CD4-positive, CD25-positive, alpha-beta regulatory T cell (primary cell): Measurements from ENCODE around the gene GARNL3. TPM values are rescaled to one million over a fixed set of nuclear protein-coding genes. Genes with fewer than 3 reads are reported as not detected.

Experiments used
- ATAC-seq, 2 donors: fragments of 150-1000 bp; cut with Tn5 transposase; one replicate each; pipeline ENCODE4 v1.10.0; 2021; ENCODE audit warnings: low read depth in 2 of 2, moderate number of reproducible peaks in 2 of 2, moderate library complexity in 1 of 2
- DNase-seq, 3 donors: peaks; one replicate each; pipeline versions ENCODE4 v3.0.0 to v3.0.0-alpha.2; 2012 to 2022; ENCODE audit warnings: mixed read lengths in 1 of 3
- H3K27ac ChIP-seq: one replicate; pipeline ENCODE4 v1.7.0; 2013; ENCODE audit warnings: mild to moderate bottlenecking, low read length; ENCODE audit not compliant: insufficient read depth, poor library complexity, severe bottlenecking
- H3K27me3 ChIP-seq: one replicate; pipeline ENCODE4 v1.7.0; 2013; ENCODE audit warnings: low read length; ENCODE audit not compliant: control insufficient read depth, insufficient read depth
- H3K36me3 ChIP-seq: one replicate; pipeline ENCODE4 v1.7.0; 2013; ENCODE audit warnings: mild to moderate bottlenecking, low read length, moderate library complexity; ENCODE audit not compliant: control insufficient read depth, insufficient read depth
- H3K4me1 ChIP-seq: 2 replicates; pipeline ENCODE4 v1.7.0; 2013; ENCODE audit warnings: mild to moderate bottlenecking, low read length; ENCODE audit not compliant: insufficient read depth, control insufficient read depth, poor library complexity, severe bottlenecking
- H3K4me3 ChIP-seq: one replicate; pipeline ENCODE4 v1.7.0; 2013; ENCODE audit warnings: low read depth, mild to moderate bottlenecking, low read length, moderate library complexity
- H3K9me3 ChIP-seq, 2 experiments: 1 replicate in 1 of 2; 2 replicates in 1 of 2; pipeline ENCODE4 v1.7.0; 2013; ENCODE audit warnings: low read length in 2 of 2, mild to moderate bottlenecking in 1 of 2, moderate library complexity in 1 of 2; ENCODE audit not compliant: control insufficient read depth in 2 of 2
- H3K27ac Mint-ChIP-seq, 3 donors: one replicate each; pipeline ENCODE4 v1.8.0; 2020 to 2022; ENCODE audit warnings: mild to moderate bottlenecking in 3 of 3, mixed read lengths in 3 of 3, moderate library complexity in 2 of 3
- H3K27me3 Mint-ChIP-seq: one replicate; pipeline ENCODE4 v1.8.0; 2022; ENCODE audit warnings: mild to moderate bottlenecking, mixed read lengths
- H3K36me3 Mint-ChIP-seq: one replicate; pipeline ENCODE4 v1.8.0; 2020; ENCODE audit warnings: mixed read lengths
- H3K4me1 Mint-ChIP-seq, 4 donors: one replicate each; pipeline ENCODE4 v1.8.0; 2020 to 2022; ENCODE audit warnings: mixed read lengths in 4 of 4, mild to moderate bottlenecking in 1 of 4
- H3K4me3 Mint-ChIP-seq, 4 donors: one replicate each; pipeline ENCODE4 v1.8.0; 2020 to 2022; ENCODE audit warnings: mild to moderate bottlenecking in 4 of 4, mixed read lengths in 4 of 4, moderate library complexity in 3 of 4
- H3K9me3 Mint-ChIP-seq, 7 donors: one replicate each; pipeline ENCODE4 v1.8.0; 2020 to 2022; ENCODE audit warnings: mixed read lengths in 7 of 7, mild to moderate bottlenecking in 3 of 7, moderate library complexity in 2 of 7
- polyA plus RNA-seq, 4 donors: library from polyadenylated mRNA; unstranded; fragments of 300-500 nt; fragmentation: Illumina TruSeq; gene quantifications; one replicate each; pipeline ENCODE4 v1.2.3, GENCODE V29; 2021
- total RNA-seq: library from RNA; stranded (reverse); gene quantifications from one replicate; pipeline ENCODE4 v1.2.3, GENCODE V29; 2022

GARNL3 gene
- total and polyA plus RNA-seq, 5 donors from 2014 or later: 0.69 to 4.3 (median 0.99) TPM; not detected in 2

DNA sequence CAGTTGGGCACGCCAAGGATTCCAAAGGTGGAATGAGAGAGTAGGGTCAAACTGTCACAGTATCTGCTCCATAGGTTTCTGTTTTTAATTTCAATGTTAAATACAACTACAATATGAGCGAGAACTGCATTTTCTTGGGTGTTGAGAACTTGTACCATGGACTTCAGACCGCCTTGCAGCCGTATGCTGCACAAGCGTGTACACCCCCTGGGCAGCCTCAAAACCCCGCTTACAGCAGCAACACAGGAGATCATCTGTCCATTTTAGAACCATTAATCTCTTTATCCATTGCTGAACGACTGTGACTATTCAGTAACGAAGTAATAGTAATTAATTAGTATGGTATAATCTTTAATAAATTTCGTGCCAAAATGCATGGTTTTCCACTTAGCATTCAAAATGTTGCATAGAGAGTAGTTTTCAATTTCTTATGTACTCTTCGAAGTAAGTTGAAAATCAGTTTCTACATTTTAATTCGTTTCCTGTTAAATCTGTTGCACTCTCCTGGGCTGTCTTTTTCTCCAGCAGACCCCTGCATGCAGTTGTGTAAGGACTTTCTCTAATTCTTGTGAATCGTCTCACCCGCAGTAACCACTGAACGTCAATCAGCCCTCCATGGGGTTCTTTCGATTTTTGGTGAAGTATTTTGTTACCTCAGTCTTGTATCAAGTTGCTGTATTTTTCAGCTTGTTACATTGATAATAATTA lies 42.0 kb upstream of the GARNL3 start:
- H3K27me3 Mint-ChIP-seq: peaks cover 18% of the 10 kb centered on the region
- no peaks in the 10 kb centered on the region for H3K9me3 Mint-ChIP-seq
- Histone ChIP-seq H3K27me3 (no peaks in the 10 kb centered on the region), H3K36me3 (no peaks in the 10 kb centered on the region), H3K9me3 (no peaks in the 10 kb centered on the region), H3K4me1 (peaks cover 35% of the 10 kb centered on the region), H3K27ac (no peak overlapping the region), H3K4me3 (no peak overlapping the region)
- ATAC-seq (no peak), DNase-seq (no peak)
- H3K36me3 Mint-ChIP-seq: no peaks in the 10 kb centered on the region
- H3K4me3 Mint-ChIP-seq: peak overlapping the region in 3 of 4 donors; percentile 34 to 98 (median 95)
- H3K27ac Mint-ChIP-seq: no peak overlapping the region
- peaks cover 13 to 41% (median 18%) of the 10 kb centered on the region in 4 donors for H3K4me1 Mint-ChIP-seq

DNA sequence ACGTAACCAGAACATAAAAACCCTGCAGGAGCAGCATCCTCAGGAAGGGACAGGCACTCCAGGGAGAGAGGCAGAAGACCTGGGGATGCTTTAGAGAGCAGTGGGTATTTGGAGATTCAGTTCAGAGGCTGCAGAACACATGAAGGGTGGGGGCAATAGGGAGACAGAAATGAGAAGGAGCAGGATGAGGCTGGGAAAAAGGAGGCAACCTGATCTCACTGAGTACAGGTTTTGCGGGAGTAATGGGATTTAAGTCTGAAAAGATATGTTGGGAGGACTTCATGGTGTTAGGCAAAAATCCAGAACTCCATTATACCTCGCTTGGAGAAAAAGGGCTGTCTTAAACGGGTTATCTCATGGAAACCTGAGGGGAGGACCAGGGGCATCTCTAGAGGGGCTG lies 41.3 kb upstream of the GARNL3 start:
- no peaks in the 10 kb centered on the region for H3K27me3 ChIP-seq
- H3K4me1 ChIP-seq: peaks cover 35% of the 10 kb centered on the region
- Mint-ChIP-seq H3K27ac (peak overlapping the region in 1 of 3 donors; percentile 73), H3K4me3 (peak overlapping the region; percentile 23 to 98 (median 92)), H3K36me3 (no peaks in the 10 kb centered on the region), H3K4me1 (peaks cover 13 to 41% (median 18%) of the 10 kb centered on the region in 4 donors), H3K27me3 (peaks cover 22% of the 10 kb centered on the region), H3K9me3 (no peaks in the 10 kb centered on the region)
- H3K36me3 ChIP-seq: no peaks in the 10 kb centered on the region
- H3K4me3 ChIP-seq: no peak overlapping the region
- no peak overlapping the region for H3K27ac ChIP-seq
- H3K9me3 ChIP-seq: no peaks in the 10 kb centered on the region
- ATAC-seq (no peak), DNase-seq (no peak)

DNA sequence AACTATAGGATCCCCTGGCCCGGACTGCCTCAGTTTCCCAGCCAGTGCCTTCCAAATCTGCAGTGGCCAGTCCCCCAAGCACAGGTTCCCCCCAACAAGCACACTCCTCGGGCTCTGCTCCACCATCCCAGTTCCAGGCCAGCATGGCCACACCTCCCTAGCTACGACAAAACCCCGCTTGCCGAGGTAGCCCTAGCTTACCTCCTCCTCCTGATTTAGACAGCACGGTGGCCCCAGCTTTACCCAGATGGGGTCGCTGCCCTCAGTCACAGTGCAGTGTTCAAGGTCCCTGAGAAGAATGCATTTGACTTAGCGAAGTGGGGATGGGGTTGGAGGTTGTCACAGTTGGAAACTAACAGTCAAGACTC lies 40.8 kb upstream of the GARNL3 start:
- Mint-ChIP-seq H3K4me1 (peaks cover 13 to 41% (median 18%) of the 10 kb centered on the region in 4 donors), H3K27ac (peak overlapping the region in 1 of 3 donors; percentile 36), H3K36me3 (no peaks in the 10 kb centered on the region), H3K27me3 (peaks cover 22% of the 10 kb centered on the region), H3K4me3 (peak overlapping the region; percentile 88 to 98 (median 92)), H3K9me3 (no peaks in the 10 kb centered on the region)
- no peak overlapping the region for H3K4me3 ChIP-seq
- peaks cover 35% of the 10 kb centered on the region for H3K4me1 ChIP-seq
- peak overlapping the region; percentile 39 for H3K27ac ChIP-seq
- ATAC-seq: no peak
- peak in 1 of 3 donors; percentile 11 for DNase-seq
- H3K9me3 ChIP-seq: no peaks in the 10 kb centered on the region
- no peaks in the 10 kb centered on the region for H3K36me3 ChIP-seq
- H3K27me3 ChIP-seq: no peaks in the 10 kb centered on the region

DNA sequence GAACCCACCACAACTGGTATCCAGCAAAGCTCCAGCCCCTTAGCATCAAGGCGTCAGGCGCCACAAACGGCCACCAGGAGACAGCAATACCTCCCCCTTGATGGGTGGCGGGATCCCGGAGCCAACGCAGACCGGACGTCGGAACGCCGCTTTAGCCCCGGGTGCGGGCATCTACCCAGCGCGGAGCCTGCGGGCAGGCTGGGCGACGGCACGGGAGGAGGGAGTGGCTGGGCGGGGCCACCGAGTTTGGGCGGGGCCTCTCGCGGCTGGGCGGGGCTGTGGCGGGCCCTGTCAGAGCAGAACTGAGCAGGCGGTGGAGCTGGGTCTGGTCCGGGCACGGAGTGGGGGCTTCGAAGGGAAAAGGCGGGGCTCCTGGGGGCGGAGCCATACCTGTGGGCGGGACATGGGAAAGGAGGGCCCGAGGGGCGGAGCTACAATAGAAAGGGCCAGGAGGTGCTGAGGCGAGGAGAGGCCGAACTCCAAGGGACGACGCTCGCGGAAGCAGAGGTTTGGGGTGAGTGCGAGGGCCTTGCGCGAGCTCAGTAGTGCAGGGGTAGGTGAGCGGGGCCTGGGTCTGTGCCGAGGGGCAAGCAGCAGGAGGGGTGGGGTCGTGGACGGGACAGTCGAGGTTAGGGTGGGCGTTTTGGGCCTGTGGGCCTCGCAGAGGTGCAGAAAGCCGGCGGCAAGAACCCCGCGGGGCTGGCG lies 40.2 kb upstream of the GARNL3 start:
- peak overlapping the region; percentile 79 to 95 (median 92) for H3K27ac Mint-ChIP-seq
- H3K9me3 ChIP-seq: no peaks in the 10 kb centered on the region
- H3K4me3 Mint-ChIP-seq: peak overlapping the region; percentile 86 to 98 (median 89)
- peak overlapping the region; percentile 39 for H3K27ac ChIP-seq
- H3K4me1 Mint-ChIP-seq: peaks cover 13 to 41% (median 18%) of the 10 kb centered on the region in 4 donors
- H3K36me3 ChIP-seq: no peaks in the 10 kb centered on the region
- no peak overlapping the region for H3K4me3 ChIP-seq
- H3K4me1 ChIP-seq: peaks cover 35% of the 10 kb centered on the region
- H3K27me3 ChIP-seq: no peaks in the 10 kb centered on the region
- H3K36me3 Mint-ChIP-seq: no peaks in the 10 kb centered on the region
- H3K27me3 Mint-ChIP-seq: peaks cover 26% of the 10 kb centered on the region
- peak; percentile 68 for ATAC-seq
- H3K9me3 Mint-ChIP-seq: no peaks in the 10 kb centered on the region
- DNase-seq: peak; percentile 78 to 88 (median 86)

DNA sequence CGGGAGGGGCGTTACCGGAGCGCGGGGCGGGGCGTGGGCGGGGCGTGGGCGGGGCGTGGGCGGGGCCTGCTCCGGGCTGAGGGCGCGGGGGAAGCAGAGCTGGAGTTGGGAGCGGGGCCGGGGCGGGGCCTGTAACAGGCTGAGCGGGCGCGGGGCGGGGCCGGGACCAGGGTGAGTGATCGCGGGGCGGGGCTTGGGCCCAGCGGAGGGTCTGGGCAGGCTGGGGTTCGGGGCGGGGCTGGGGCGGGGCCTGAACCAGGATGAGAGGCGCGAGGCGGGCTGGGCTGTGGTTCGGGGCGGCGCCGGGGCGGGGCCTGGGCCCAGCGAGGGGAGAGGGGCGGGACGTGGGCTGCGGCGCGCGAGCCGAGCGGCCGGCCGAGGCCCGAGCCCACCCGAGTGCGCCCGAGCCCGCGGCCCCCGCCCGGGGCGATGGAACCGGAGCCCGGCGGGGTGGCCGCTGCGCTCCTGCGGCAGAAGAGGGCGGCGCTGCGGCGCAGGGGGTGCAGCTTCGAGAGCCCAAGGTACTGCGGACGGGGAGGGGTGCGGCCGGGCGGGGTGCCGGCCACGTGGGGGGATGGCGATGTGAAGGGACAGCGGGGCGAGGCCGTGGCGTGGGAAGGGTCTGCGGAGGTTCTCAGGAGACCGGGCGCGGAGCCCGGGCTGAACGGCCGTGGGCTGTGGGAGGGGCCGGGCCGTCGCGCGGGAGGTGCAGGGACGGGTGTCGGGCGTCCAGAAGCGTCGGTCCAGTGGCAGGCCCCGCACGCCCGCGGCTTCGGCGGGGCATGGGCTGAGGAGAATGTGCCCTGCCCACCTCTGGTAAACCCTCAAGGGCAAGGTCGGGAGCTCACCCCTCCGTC lies 39.5 kb upstream of the GARNL3 start:
- Histone ChIP-seq H3K36me3 (no peaks in the 10 kb centered on the region), H3K4me3 (no peak overlapping the region), H3K9me3 (no peaks in the 10 kb centered on the region), H3K27me3 (no peaks in the 10 kb centered on the region), H3K27ac (no peak overlapping the region), H3K4me1 (peaks cover 35% of the 10 kb centered on the region)
- peaks cover 13 to 41% (median 18%) of the 10 kb centered on the region in 4 donors for H3K4me1 Mint-ChIP-seq
- DNase-seq: peak; percentile 86 to 88 (median 87)
- H3K27me3 Mint-ChIP-seq: peaks cover 28% of the 10 kb centered on the region
- H3K27ac Mint-ChIP-seq: peak overlapping the region in 1 of 3 donors; percentile 79
- H3K4me3 Mint-ChIP-seq: peak overlapping the region in 3 of 4 donors; percentile 88 to 98 (median 90)
- ATAC-seq: peak; percentile 82 to 85
- no peaks in the 10 kb centered on the region for H3K36me3 Mint-ChIP-seq
- H3K9me3 Mint-ChIP-seq: no peaks in the 10 kb centered on the region

DNA sequence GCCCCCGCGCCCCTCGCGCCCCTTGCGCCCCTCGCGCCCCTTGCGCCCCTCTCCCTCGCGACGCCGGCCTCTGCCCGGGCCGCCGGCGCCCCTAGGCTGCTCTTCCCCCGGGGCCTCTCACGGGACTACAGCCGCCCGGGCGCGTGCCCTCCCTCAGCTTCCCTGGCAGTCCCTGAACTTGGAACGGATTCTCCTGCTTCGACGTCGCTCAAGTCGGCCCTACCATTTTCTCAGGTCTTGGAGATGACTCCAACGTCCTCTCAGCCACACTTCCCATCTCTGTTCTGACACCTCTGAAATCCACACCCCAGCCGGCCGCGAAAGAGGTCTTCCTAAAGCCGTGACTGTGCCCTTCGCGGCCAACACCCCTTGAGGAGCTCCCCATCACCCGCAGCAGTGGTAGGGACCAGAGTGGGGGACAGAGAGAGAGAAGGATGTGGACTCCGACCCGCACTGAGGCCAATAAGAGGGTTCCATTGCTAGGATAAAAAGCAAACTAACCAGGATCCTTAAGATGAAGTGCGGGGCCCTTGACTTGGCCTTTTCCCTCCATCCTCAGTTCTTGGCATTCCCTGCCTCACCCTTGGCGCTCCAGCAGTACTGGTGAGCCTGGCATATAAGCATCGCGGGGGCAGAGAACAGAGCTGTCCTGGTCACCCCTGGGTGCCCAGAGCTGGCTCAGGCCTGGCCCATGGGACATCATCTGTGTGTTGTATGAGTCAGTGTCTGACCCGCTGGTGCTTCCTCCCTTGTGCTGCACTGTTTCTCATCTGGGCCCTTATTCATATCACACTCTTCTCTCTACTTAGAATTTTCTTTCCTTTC lies 38.6 kb upstream of the GARNL3 start:
- no peak for ATAC-seq
- Histone ChIP-seq H3K4me1 (peaks cover 35% of the 10 kb centered on the region), H3K27ac (no peak overlapping the region), H3K4me3 (no peak overlapping the region), H3K9me3 (no peaks in the 10 kb centered on the region), H3K36me3 (no peaks in the 10 kb centered on the region), H3K27me3 (no peaks in the 10 kb centered on the region)
- no peak for DNase-seq
- H3K27ac Mint-ChIP-seq: peak overlapping the region; percentile 14 to 83 (median 71)
- H3K4me3 Mint-ChIP-seq: peak overlapping the region; percentile 69 to 91 (median 88)
- H3K27me3 Mint-ChIP-seq: peaks cover 28% of the 10 kb centered on the region
- H3K4me1 Mint-ChIP-seq: peaks cover 13 to 41% (median 18%) of the 10 kb centered on the region in 4 donors
- H3K36me3 Mint-ChIP-seq: no peaks in the 10 kb centered on the region
- H3K9me3 Mint-ChIP-seq: no peaks in the 10 kb centered on the region
